Endothelial cell of umbilical vein (primary cell): ENCODE measurements around the gene ANKH.

Source experiments
- JUN ChIP-seq: IDR thresholded peaks from 2 replicates; pipeline ENCODE4 v1.6.1; 2011; ENCODE audit warnings: borderline replicate concordance, low read depth; ENCODE audit not compliant: insufficient read length, insufficient read depth
- POLR2A ChIP-seq: IDR thresholded peaks from 2 replicates; pipeline ENCODE4 v1.6.1; 2012; ENCODE audit warnings: low read depth, mild to moderate bottlenecking, control low read depth, low read length
- TF ChIP-seq, protein P1 (sequence below), 2 donors: IDR thresholded peaks; 1 replicate in 1 of 2; 2 replicates in 1 of 2; pipeline ENCODE4 v1.5.1; 2011; ENCODE audit warnings: low read length in 2 of 2, mild to moderate bottlenecking in 2 of 2, moderate library complexity in 2 of 2, control low read depth in 1 of 2, inconsistent platforms in 1 of 2, low read depth in 1 of 2; ENCODE audit not compliant: insufficient read depth in 1 of 2; ENCODE audit errors: extremely low read depth in 1 of 2

DNA sequence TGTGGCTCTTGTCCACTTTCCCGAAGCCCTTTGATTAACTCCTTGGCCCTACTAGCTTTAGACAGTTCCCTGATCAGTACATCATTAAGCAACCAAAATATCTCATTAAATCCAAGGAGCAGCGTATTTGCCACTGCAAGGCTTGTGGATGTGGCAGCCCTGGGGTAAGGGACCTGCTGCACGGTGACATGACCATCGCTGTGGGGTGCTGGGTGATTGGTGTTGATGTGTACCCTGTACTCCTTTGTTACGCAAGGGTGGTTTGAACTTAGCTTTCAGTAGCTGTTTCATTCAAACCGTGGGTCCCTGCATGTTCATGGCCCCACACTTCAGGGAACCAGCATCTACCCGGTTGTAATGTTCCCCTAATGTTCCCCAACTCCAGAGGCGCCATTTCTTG, 166.0 kb downstream of the ANKH start:
- TF ChIP-seq POLR2A: no peak
- TF ChIP-seq JUN: no peak
- TF ChIP-seq, protein P1, sequence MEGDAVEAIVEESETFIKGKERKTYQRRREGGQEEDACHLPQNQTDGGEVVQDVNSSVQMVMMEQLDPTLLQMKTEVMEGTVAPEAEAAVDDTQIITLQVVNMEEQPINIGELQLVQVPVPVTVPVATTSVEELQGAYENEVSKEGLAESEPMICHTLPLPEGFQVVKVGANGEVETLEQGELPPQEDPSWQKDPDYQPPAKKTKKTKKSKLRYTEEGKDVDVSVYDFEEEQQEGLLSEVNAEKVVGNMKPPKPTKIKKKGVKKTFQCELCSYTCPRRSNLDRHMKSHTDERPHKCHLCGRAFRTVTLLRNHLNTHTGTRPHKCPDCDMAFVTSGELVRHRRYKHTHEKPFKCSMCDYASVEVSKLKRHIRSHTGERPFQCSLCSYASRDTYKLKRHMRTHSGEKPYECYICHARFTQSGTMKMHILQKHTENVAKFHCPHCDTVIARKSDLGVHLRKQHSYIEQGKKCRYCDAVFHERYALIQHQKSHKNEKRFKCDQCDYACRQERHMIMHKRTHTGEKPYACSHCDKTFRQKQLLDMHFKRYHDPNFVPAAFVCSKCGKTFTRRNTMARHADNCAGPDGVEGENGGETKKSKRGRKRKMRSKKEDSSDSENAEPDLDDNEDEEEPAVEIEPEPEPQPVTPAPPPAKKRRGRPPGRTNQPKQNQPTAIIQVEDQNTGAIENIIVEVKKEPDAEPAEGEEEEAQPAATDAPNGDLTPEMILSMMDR (IDR thresholded peaks at IDR 0.05; ENCODE audit: extremely low read depth in 1 of 2, insufficient read depth in 1 of 2, low read depth in 1 of 2, low read length in 2 of 2): no peak
